Esophagus muscularis mucosa (tissue), 3 donors: Measurements from ENCODE around the gene ADAMTS2.

ENCODE experiments used
- CTCF ChIP-seq, 3 experiments: fragments of 200-600 bp in 2 of 3; fragments of 450-650 bp in 1 of 3; sonication (generic) in 2 of 3; IDR thresholded peaks; one replicate each; pipeline ENCODE4 v1.5.1; 2017 to 2019; ENCODE audit warnings: antibody characterized with exemption in 3 of 3, mild to moderate bottlenecking in 2 of 3, moderate library complexity in 1 of 3
- POLR2AphosphoS5 ChIP-seq, 2 donors: sonication (generic); formaldehyde crosslinking; IDR thresholded peaks; one replicate each; pipeline ENCODE4 v1.6.1; 2017; ENCODE audit warnings: antibody characterized with exemption in 2 of 2

- TF ChIP-seq CTCF (IDR thresholded peaks at IDR 0.05) (no peak), POLR2AphosphoS5 (IDR thresholded peaks at IDR 0.05) (no peak)
These were observed 157.3 kb downstream of the ADAMTS2 start for GRCh38 chr5:179187681-179188575.
